SK-N-SH (cell line): ENCODE measurements around the gene ASCC3. TPM values are rescaled to one million over a fixed set of nuclear protein-coding genes. Genes with fewer than 3 reads are reported as not detected.

Experiments
- CTCF ChIA-PET: fragments of 300-600, 350-600 bp; formaldehyde crosslinking; extraction: SDS; loops from one replicate; lab custom pipeline; 2021; lab: Yijun Ruan, JAX
- POLR2A ChIA-PET: fragments of 350-600 bp; sonication (Branson Sonifier 250); formaldehyde crosslinking; extraction: SDS; loops from one replicate; lab custom pipeline; 2020; ENCODE audit warnings: antibody characterized with exemption, inconsistent platforms; lab: Yijun Ruan, JAX
- DNase-seq: peaks from one replicate; pipeline ENCODE4 v3.0.0; 2012
- H2AFZ ChIP-seq: fragments of 200-600 bp; sonication (generic); 2 replicates; pipeline ENCODE4 v1.8.1; 2016; ENCODE audit warnings: antibody characterized with exemption, mild to moderate bottlenecking, low read depth
- H3F3A ChIP-seq: fragments of 200-600 bp; sonication (generic); replicated peaks from 2 replicates; pipeline ENCODE3; 2016; ENCODE audit warnings: antibody characterized with exemption, mild to moderate bottlenecking; ENCODE audit not compliant: insufficient read depth
- H3K27ac ChIP-seq, 2 experiments: fragments of 200-500 bp in 1 of 2; fragments of 200-600 bp in 1 of 2; sonication (Bioruptor generic) in 1 of 2; sonication (generic), shearing (Covaris generic) in 1 of 2; 2 replicates each; pipeline versions ENCODE4 v1.5.1 to v1.6.1; 2014 to 2016; ENCODE audit warnings: low read depth in 2 of 2, inconsistent platforms in 1 of 2, low read length in 1 of 2, mild to moderate bottlenecking in 1 of 2, mixed read lengths in 1 of 2
- H3K27me3 ChIP-seq: fragments of 200-600 bp; sonication (generic), shearing (Covaris generic); 2 replicates; pipeline ENCODE4 v1.6.1; 2016; ENCODE audit warnings: mixed run types; ENCODE audit not compliant: insufficient read depth
- H3K36me3 ChIP-seq, 2 experiments: fragments of 200-500 bp in 1 of 2; fragments of 200-600 bp in 1 of 2; sonication (Bioruptor generic) in 1 of 2; sonication (generic) in 1 of 2; replicated peaks in 1 of 2; 2 replicates each; pipeline versions ENCODE3 to v1.5.1; 2014 to 2016; ENCODE audit warnings: low read length in 1 of 2, mild to moderate bottlenecking in 1 of 2; ENCODE audit not compliant: insufficient read depth in 2 of 2, control insufficient read depth in 1 of 2
- H3K4me1 ChIP-seq, 2 experiments: fragments of 200-500 bp in 1 of 2; fragments of 200-600 bp in 1 of 2; sonication (Bioruptor generic) in 1 of 2; sonication (generic), shearing (Covaris generic) in 1 of 2; 2 replicates each; pipeline versions ENCODE4 v1.5.1 to v1.6.1; 2014 to 2016; ENCODE audit warnings: low read depth in 1 of 2, low read length in 1 of 2, mixed run types in 1 of 2; ENCODE audit not compliant: insufficient read depth in 2 of 2, control insufficient read depth in 1 of 2
- H3K4me2 ChIP-seq: fragments of 200-600 bp; sonication (generic), shearing (Covaris generic); 2 replicates; pipeline ENCODE4 v1.6.1; 2017; ENCODE audit warnings: mixed run types
- H3K4me3 ChIP-seq, 2 experiments: fragments of 200-500 bp in 1 of 2; fragments of 200-600 bp in 1 of 2; sonication (Bioruptor generic) in 1 of 2; sonication (generic), shearing (Covaris generic) in 1 of 2; 2 replicates each; pipeline versions ENCODE4 v1.5.1 to v1.8.1; 2014 to 2016; ENCODE audit warnings: low read depth in 2 of 2, inconsistent platforms in 1 of 2, low read length in 1 of 2, mild to moderate bottlenecking in 1 of 2, mixed read lengths in 1 of 2, moderate library complexity in 1 of 2
- H3K79me2 ChIP-seq: fragments of 200-600 bp; sonication (generic); 2 replicates; pipeline ENCODE4 v1.8.1; 2017; ENCODE audit warnings: mild to moderate bottlenecking; ENCODE audit not compliant: insufficient read depth
- H3K9ac ChIP-seq: fragments of 200-600 bp; sonication (generic); 2 replicates; pipeline ENCODE4 v1.6.1; 2017; ENCODE audit warnings: mixed run types
- H3K9me2 ChIP-seq: fragments of 200-600 bp; sonication (generic); 2 replicates; pipeline ENCODE4 v1.6.1; 2017; ENCODE audit warnings: mixed run types
- H3K9me3 ChIP-seq: fragments of 200-600 bp; sonication (generic); 2 replicates; pipeline ENCODE4 v1.6.1; 2017; ENCODE audit warnings: mixed run types, mild to moderate bottlenecking, moderate library complexity
- H4K20me1 ChIP-seq: fragments of 200-600 bp; sonication (generic); 2 replicates; pipeline ENCODE4 v1.6.1; 2017; ENCODE audit warnings: mild to moderate bottlenecking, mixed run types; ENCODE audit not compliant: insufficient read depth
- CHD2 ChIP-seq: fragments of 150-350 bp; IDR thresholded peaks from 2 replicates; pipeline ENCODE4 v1.6.1; 2018; ENCODE audit warnings: low read length; ENCODE audit not compliant: partially characterized antibody
- EP300 ChIP-seq, 2 experiments: IDR thresholded peaks; 2 replicates each; pipeline versions ENCODE4 v1.4.0 to v1.6.1; 2012; ENCODE audit warnings: borderline replicate concordance in 1 of 2, low read depth in 1 of 2, low read length in 1 of 2
- EZH2phosphoT487 ChIP-seq: fragments of 200-600 bp; sonication (generic); IDR thresholded peaks from 2 replicates; pipeline ENCODE4 v1.6.1; 2017; ENCODE audit warnings: low read depth, mixed run types, mild to moderate bottlenecking, antibody characterized with exemption, moderate library complexity, borderline replicate concordance
- FOSL2 ChIP-seq: IDR thresholded peaks from 2 replicates; pipeline ENCODE4 v1.4.0; 2012; ENCODE audit warnings: low read depth, mild to moderate bottlenecking, moderate library complexity, borderline replicate concordance
- GABPA ChIP-seq: IDR thresholded peaks from 2 replicates; pipeline ENCODE4 v1.4.0; 2012; ENCODE audit warnings: low read depth, mild to moderate bottlenecking
- MEF2A ChIP-seq: IDR thresholded peaks from 2 replicates; pipeline ENCODE4 v1.4.0; 2012; ENCODE audit warnings: low read depth, borderline replicate concordance
- MXI1 ChIP-seq: IDR thresholded peaks from 2 replicates; pipeline ENCODE4 v1.6.1; 2012; ENCODE audit warnings: mild to moderate bottlenecking, low read depth, low read length, improper control_type of control experiment
- NFIC ChIP-seq: IDR thresholded peaks from 2 replicates; pipeline ENCODE4 v1.4.0; 2012; ENCODE audit warnings: borderline replicate concordance
- REST ChIP-seq: IDR thresholded peaks from 2 replicates; pipeline ENCODE4 v1.6.1; 2012; ENCODE audit warnings: mild to moderate bottlenecking, low read depth, low read length, moderate library complexity
- RFX5 ChIP-seq: IDR thresholded peaks from 2 replicates; pipeline ENCODE4 v1.6.1; 2012; ENCODE audit warnings: mild to moderate bottlenecking, improper control_type of control experiment, low read length
- SIN3A ChIP-seq: IDR thresholded peaks from 2 replicates; pipeline ENCODE4 v1.6.1; 2012; ENCODE audit warnings: low read depth, mild to moderate bottlenecking, low read length, moderate library complexity, borderline replicate concordance
- TAF1 ChIP-seq: IDR thresholded peaks from 2 replicates; pipeline ENCODE4 v1.6.1; 2012; ENCODE audit warnings: low read depth, mild to moderate bottlenecking, low read length, moderate library complexity, borderline replicate concordance
- TCF12 ChIP-seq: IDR thresholded peaks from 2 replicates; pipeline ENCODE4 v1.4.0; 2012
- TEAD4 ChIP-seq: IDR thresholded peaks from 2 replicates; pipeline ENCODE4 v1.4.0; 2012; ENCODE audit warnings: mild to moderate bottlenecking, borderline replicate concordance; ENCODE audit not compliant: insufficient read depth
- USF1 ChIP-seq: IDR thresholded peaks from 2 replicates; pipeline ENCODE4 v1.4.0; 2012; ENCODE audit warnings: low read depth, borderline replicate concordance
- WGBS: methylation state at CpG from one replicate; pipeline ENCODE4 v1.1.6; 2017; ENCODE audit warnings: low lambda C conversion rate; 5-methylcytosine and 5-hydroxymethylcytosine counted together
- polyA plus RNA-seq, 3 experiments: library from polyadenylated mRNA; depleted of rRNA; stranded (reverse); fragments of >200 nt; gene quantifications; 2 replicates each; pipeline ENCODE4 v1.2.3, GENCODE V29; 2012
- TF ChIP-seq, protein P1 (sequence below): fragments of 200-600 bp; sonication (generic); IDR thresholded peaks from 2 replicates; pipeline ENCODE4 v1.6.1; 2017; ENCODE audit warnings: antibody characterized with exemption, mild to moderate bottlenecking, moderate library complexity

The ASCC3 gene
- polyA plus RNA-seq, 1 of the 3 experiments (the other 2 are of a cell fraction) = 17.9 TPM

GRCh38 chr6:100662264-100662663 lies 218.9 kb downstream of the ASCC3 start:
- CTCF ChIA-PET = interaction anchor here (1.0 to 1.4 kb wide), 2 partner anchors 9 to 555 kb away, joined by 3 read pairs; no protein-coding TSS in a partner anchor

GRCh38 chr6:100658486-100658885 lies 222.6 kb downstream of the ASCC3 start:
- no peaks in the 10 kb centered on the region for H3K9me2 ChIP-seq
- no peaks in the 10 kb centered on the region for H3K27me3 ChIP-seq
- no peak overlapping the region for H3K4me3 ChIP-seq
- H4K20me1 ChIP-seq = no peaks in the 10 kb centered on the region
- no peak overlapping the region for H3K27ac ChIP-seq
- H3K4me1 ChIP-seq = peaks cover 0 to 7% of the 10 kb centered on the region in 2 experiments; a peak in 2 of 4 replicates
- no peak for DNase-seq
- H3K79me2 ChIP-seq = no peaks in the 10 kb centered on the region
- ChIA-PET POLR2A (no interaction called here), CTCF (interaction anchor here (1.4 to 1.8 kb wide), 3 partner anchors 8 to 657 kb away, joined by 3 to 7 read pairs (median 3); no protein-coding TSS in a partner anchor)
- no peak overlapping the region for H3K9ac ChIP-seq
- no peaks in the 10 kb centered on the region for H3K9me3 ChIP-seq
- H2AFZ ChIP-seq = no peak overlapping the region
- 53% methylated on average over 2 of the region's 2 CpGs for WGBS
- H3F3A ChIP-seq = peaks cover 10% of the 10 kb centered on the region
- H3K36me3 ChIP-seq = peaks cover 22 to 31% of the 10 kb centered on the region in 2 experiments
- no peak overlapping the region for H3K4me2 ChIP-seq
- no peak for TF ChIP-seq TEAD4
- TF ChIP-seq TAF1 = no peak
- TF ChIP-seq EZH2phosphoT487 = no peak
- TF ChIP-seq, protein P1, sequence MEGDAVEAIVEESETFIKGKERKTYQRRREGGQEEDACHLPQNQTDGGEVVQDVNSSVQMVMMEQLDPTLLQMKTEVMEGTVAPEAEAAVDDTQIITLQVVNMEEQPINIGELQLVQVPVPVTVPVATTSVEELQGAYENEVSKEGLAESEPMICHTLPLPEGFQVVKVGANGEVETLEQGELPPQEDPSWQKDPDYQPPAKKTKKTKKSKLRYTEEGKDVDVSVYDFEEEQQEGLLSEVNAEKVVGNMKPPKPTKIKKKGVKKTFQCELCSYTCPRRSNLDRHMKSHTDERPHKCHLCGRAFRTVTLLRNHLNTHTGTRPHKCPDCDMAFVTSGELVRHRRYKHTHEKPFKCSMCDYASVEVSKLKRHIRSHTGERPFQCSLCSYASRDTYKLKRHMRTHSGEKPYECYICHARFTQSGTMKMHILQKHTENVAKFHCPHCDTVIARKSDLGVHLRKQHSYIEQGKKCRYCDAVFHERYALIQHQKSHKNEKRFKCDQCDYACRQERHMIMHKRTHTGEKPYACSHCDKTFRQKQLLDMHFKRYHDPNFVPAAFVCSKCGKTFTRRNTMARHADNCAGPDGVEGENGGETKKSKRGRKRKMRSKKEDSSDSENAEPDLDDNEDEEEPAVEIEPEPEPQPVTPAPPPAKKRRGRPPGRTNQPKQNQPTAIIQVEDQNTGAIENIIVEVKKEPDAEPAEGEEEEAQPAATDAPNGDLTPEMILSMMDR = no peak
- no peak for TF ChIP-seq MEF2A
- TF ChIP-seq EP300 (IDR thresholded peaks at IDR 0.05; ENCODE audit: borderline replicate concordance in 1 of 2, low read depth in 1 of 2, low read length in 1 of 2) = no peak
- no peak for TF ChIP-seq SIN3A
- TF ChIP-seq GABPA = no peak
- TF ChIP-seq REST = no peak

More at GRCh38 chr6:100662264-100662663, 218.9 kb downstream of the ASCC3 start:
- Histone ChIP-seq H3K9me3 (no peaks in the 10 kb centered on the region), H3F3A (peaks cover 19% of the 10 kb centered on the region), H2AFZ (no peak overlapping the region), H3K4me2 (no peak overlapping the region), H3K4me1 (peaks cover 0 to 12% of the 10 kb centered on the region in 2 experiments; a peak in 1 of 4 replicates), H3K9ac (no peak overlapping the region), H3K9me2 (no peaks in the 10 kb centered on the region), H3K79me2 (no peaks in the 10 kb centered on the region), H3K27ac (no peak overlapping the region), H3K27me3 (no peaks in the 10 kb centered on the region), H3K4me3 (no peak overlapping the region)
- POLR2A ChIA-PET = no interaction called here
- WGBS = 98% methylated on average over 6 of the region's 6 CpGs
- no peak for DNase-seq
- TF ChIP-seq, protein P1 = no peak
- TF ChIP-seq FOSL2 (no peak), CHD2 (no peak), MXI1 (no peak), NFIC (no peak), MEF2A (no peak), TCF12 (no peak), RFX5 (no peak), USF1 (no peak)
- TF ChIP-seq, all 33 proteins: peak for 0
- peaks cover 3 to 7% of the 10 kb centered on the region in 2 experiments for H3K36me3 ChIP-seq
- no peaks in the 10 kb centered on the region for H4K20me1 ChIP-seq
